Neural cell (in vitro differentiated cells): ENCODE data around the gene ALDH5A1. TPM values are rescaled to one million over a fixed set of nuclear protein-coding genes. Genes with fewer than 3 reads are reported as not detected.

ENCODE experiments used
- H2AFZ ChIP-seq: fragments of 200-600, 300-800 bp; sonication (generic), shearing (Covaris generic); 2 replicates; pipeline ENCODE4 v1.6.0; 2014; ENCODE audit warnings: low read depth, mild to moderate bottlenecking, antibody characterized with exemption, low read length, moderate library complexity
- H3F3A ChIP-seq: fragments of 200-600 bp; shearing (Covaris generic); 2 replicates; pipeline ENCODE4 v1.6.1; 2016; ENCODE audit warnings: mild to moderate bottlenecking, moderate library complexity, mixed read lengths, antibody characterized with exemption, low read length; ENCODE audit not compliant: insufficient read depth, poor library complexity, severe bottlenecking
- H3K27ac ChIP-seq: fragments of 200-600, 300-800 bp; sonication (generic), shearing (Covaris generic); 2 replicates; pipeline ENCODE4 v1.5.1; 2014; ENCODE audit warnings: mild to moderate bottlenecking, low read length, moderate library complexity
- H3K27me3 ChIP-seq: fragments of 300-800, 200-600 bp; sonication (generic), shearing (Covaris generic); 2 replicates; pipeline ENCODE4 v1.6.0; 2014; ENCODE audit warnings: mild to moderate bottlenecking, low read depth, low read length, moderate library complexity; ENCODE audit not compliant: insufficient read depth
- H3K36me3 ChIP-seq: fragments of 300-800, 200-600 bp; sonication (generic), shearing (Covaris generic); 2 replicates; pipeline ENCODE4 v1.5.1; 2014; ENCODE audit warnings: mild to moderate bottlenecking, antibody characterized with exemption, low read length, moderate library complexity; ENCODE audit not compliant: insufficient read depth
- H3K4me2 ChIP-seq: fragments of 300-800, 200-600 bp; sonication (generic), shearing (Covaris generic); 2 replicates; pipeline ENCODE4 v1.6.0; 2014; ENCODE audit warnings: mild to moderate bottlenecking, low read length
- H3K4me3 ChIP-seq: fragments of 300-800, 200-600 bp; sonication (generic), shearing (Covaris generic); 2 replicates; pipeline ENCODE4 v1.5.1; 2014; ENCODE audit warnings: mild to moderate bottlenecking, low read length, moderate library complexity
- H3K79me2 ChIP-seq: fragments of 200-600 bp; shearing (Covaris generic); replicated peaks from 2 replicates; pipeline ENCODE4 v1.6.0; 2014; ENCODE audit warnings: mild to moderate bottlenecking, low read length, moderate library complexity; ENCODE audit not compliant: insufficient read depth
- H3K9ac ChIP-seq: fragments of 300-800, 200-600 bp; sonication (generic), shearing (Covaris generic); 2 replicates; pipeline ENCODE4 v1.6.1; 2016; ENCODE audit warnings: mild to moderate bottlenecking, low read length, mixed read lengths
- H3K9me2 ChIP-seq: fragments of 200-600 bp; shearing (Covaris generic); 2 replicates; pipeline ENCODE4 v1.6.1; 2016; ENCODE audit warnings: mild to moderate bottlenecking, low read length, mixed read lengths; ENCODE audit not compliant: insufficient read depth
- H3K9me3 ChIP-seq: fragments of 200-600, 300-800 bp; sonication (generic), shearing (Covaris generic); 2 replicates; pipeline ENCODE4 v1.6.1; 2016; ENCODE audit warnings: mild to moderate bottlenecking, mixed run types, low read length, moderate library complexity, mixed read lengths
- H4K20me1 ChIP-seq: fragments of 200-600 bp; shearing (Covaris generic); 2 replicates; pipeline ENCODE4 v1.6.1; 2016; ENCODE audit warnings: mild to moderate bottlenecking, mixed run types; ENCODE audit not compliant: insufficient read depth
- CTCF ChIP-seq: fragments of 450-650 bp; IDR thresholded peaks from 2 replicates; pipeline ENCODE4 v1.5.1; 2014; ENCODE audit warnings: antibody characterized with exemption, mild to moderate bottlenecking, moderate library complexity; ENCODE audit not compliant: poor library complexity, severe bottlenecking
- EP300 ChIP-seq: fragments of 450-650 bp; conservative IDR thresholded peaks from 2 replicates; pipeline ENCODE4 v1.6.1; 2014; ENCODE audit warnings: antibody characterized with exemption, mild to moderate bottlenecking, moderate library complexity; ENCODE audit not compliant: poor library complexity, severe bottlenecking
- EZH2 ChIP-seq: fragments of 200-600, 300-800 bp; shearing (Covaris generic), sonication (generic); IDR thresholded peaks from 2 replicates; pipeline ENCODE4 v1.6.1; 2014; ENCODE audit warnings: antibody characterized with exemption, low read length, borderline replicate concordance, mild to moderate bottlenecking; ENCODE audit not compliant: insufficient read depth, poor library complexity, severe bottlenecking
- MXI1 ChIP-seq: fragments of 450-650 bp; conservative IDR thresholded peaks from 2 replicates; pipeline ENCODE4 v1.6.1; 2014; ENCODE audit warnings: antibody characterized with exemption, mild to moderate bottlenecking; ENCODE audit not compliant: poor library complexity, severe bottlenecking
- POLR2AphosphoS5 ChIP-seq: IDR thresholded peaks from 2 replicates; pipeline ENCODE4 v1.6.1; 2012
- RAD21 ChIP-seq: fragments of 450-650 bp; conservative IDR thresholded peaks from 2 replicates; pipeline ENCODE4 v1.6.1; 2014; ENCODE audit warnings: antibody characterized with exemption, mild to moderate bottlenecking, moderate library complexity
- REST ChIP-seq: IDR thresholded peaks from 2 replicates; pipeline ENCODE4 v1.6.1; 2012; ENCODE audit warnings: borderline replicate concordance
- SMC3 ChIP-seq: fragments of 450-650 bp; conservative IDR thresholded peaks from 2 replicates; pipeline ENCODE4 v1.6.1; 2014; ENCODE audit warnings: antibody characterized with exemption, mild to moderate bottlenecking, moderate library complexity; ENCODE audit not compliant: poor library complexity
- TAF1 ChIP-seq: IDR thresholded peaks from 2 replicates; pipeline ENCODE4 v1.6.1; 2012; ENCODE audit warnings: low read depth
- polyA plus RNA-seq: library from polyadenylated mRNA; depleted of rRNA; stranded (reverse); fragments of >200 nt; gene quantifications from 2 replicates; pipeline ENCODE4 v1.2.3, GENCODE V29; 2014

The ALDH5A1 gene
- polyA plus RNA-seq, 1 donor from 2014 or later, result 36.3 TPM

GRCh38 chr6:24489881-24490280 lies 4.9 kb upstream of the ALDH5A1 start:
- no peaks in the 10 kb centered on the region for H3K36me3 ChIP-seq
- no peak overlapping the region for H3K4me2 ChIP-seq
- H3K27ac ChIP-seq, result no peak overlapping the region
- H3K9ac ChIP-seq, result no peak overlapping the region
- H2AFZ ChIP-seq, result no peak overlapping the region
- no peaks in the 10 kb centered on the region for H3F3A ChIP-seq
- no peaks in the 10 kb centered on the region for H3K79me2 ChIP-seq
- no peak overlapping the region for H3K4me3 ChIP-seq
- H4K20me1 ChIP-seq, result no peaks in the 10 kb centered on the region
- no peaks in the 10 kb centered on the region for H3K9me3 ChIP-seq
- no peak for TF ChIP-seq EZH2
- TF ChIP-seq SMC3, result no peak
- TF ChIP-seq POLR2AphosphoS5, result no peak
- TF ChIP-seq CTCF, result no peak
- TF ChIP-seq TAF1, result no peak
- TF ChIP-seq REST, result no peak
- TF ChIP-seq MXI1, result no peak
- no peak for TF ChIP-seq RAD21
- no peak for TF ChIP-seq EP300
- H3K9me2 ChIP-seq, result no peaks in the 10 kb centered on the region
- H3K27me3 ChIP-seq, result no peaks in the 10 kb centered on the region

GRCh38 chr6:24490948-24491347 lies 3.8 kb upstream of the ALDH5A1 start:
- Histone ChIP-seq H3K79me2 (no peaks in the 10 kb centered on the region), H3K4me3 (no peak overlapping the region), H2AFZ (no peak overlapping the region), H4K20me1 (no peaks in the 10 kb centered on the region), H3K9me3 (no peaks in the 10 kb centered on the region), H3K9ac (no peak overlapping the region), H3K4me2 (no peak overlapping the region), H3F3A (no peaks in the 10 kb centered on the region), H3K27ac (no peak overlapping the region), H3K36me3 (no peaks in the 10 kb centered on the region), H3K27me3 (no peaks in the 10 kb centered on the region), H3K9me2 (no peaks in the 10 kb centered on the region)
- TF ChIP-seq TAF1 (no peak), EZH2 (no peak), CTCF (no peak), EP300 (no peak), MXI1 (no peak), RAD21 (no peak), REST (no peak), POLR2AphosphoS5 (no peak), SMC3 (no peak)
